Umbilical cord (tissue), 2 donors: ENCODE results near the gene MZT1. TPM values are rescaled to one million over a fixed set of nuclear protein-coding genes. Genes with fewer than 3 reads are reported as not detected.

Experiments
- DNase-seq: peaks from one replicate; pipeline ENCODE4 v3.0.0-alpha.2; 2015; ENCODE audit warnings: low spot score
- total RNA-seq: library from RNA; depleted of rRNA; stranded (reverse); fragments of >200 nt; gene quantifications from one replicate; pipeline ENCODE4 v1.2.3, GENCODE V29; 2014; ENCODE audit warnings: low replicate concordance; ENCODE audit not compliant: insufficient read depth

Gene MZT1
- total RNA-seq, 1 donor from 2014 or later, result 11.3 TPM

GRCh38 chr13:72680353-72680752 is 47.1 kb downstream of the MZT1 start:
- DNase-seq, result no peak

- peak; percentile 17 for DNase-seq
Observed at GRCh38 chr13:72678312-72678711, 49.1 kb downstream of the MZT1 start.

GRCh38 chr13:72677431-72677830 is 50.0 kb downstream of the MZT1 start:
- DNase-seq, result peak; percentile 30

- no peak for DNase-seq
Observed at GRCh38 chr13:72666391-72666790, 61.0 kb downstream of the MZT1 start.

- DNase-seq, result no peak
Observed at GRCh38 chr13:72662548-72662947, 64.9 kb downstream of the MZT1 start.

Other genes with a start within 250 kb of the MZT1 start
- 7.7 TPM for gene BORA, start 294 bp upstream of the MZT1 start, total RNA-seq
- 22.4 TPM for gene DIS3, start 54.3 kb upstream of the MZT1 start, total RNA-seq
- gene PIBF1, start 54.5 kb upstream of the MZT1 start, total RNA-seq, result 22.1 TPM